Ovary (tissue), 9 donors: ENCODE results near the gene TUBB2A. TPM values are rescaled to one million over a fixed set of nuclear protein-coding genes. Genes with fewer than 3 reads are reported as not detected.
"Not testable (repeated sequence)": the region's sequence is repeated elsewhere in the genome, so short reads cannot be mapped to it uniquely, and the experiment has no call there.

Experiments used
- DNase-seq, 5 donors: peaks; one replicate each; pipeline ENCODE4 v3.0.0-alpha.2; 2019 to 2020
- H3K27ac ChIP-seq, 2 donors: fragments of 200-600 bp; one replicate each; pipeline versions ENCODE4 v1.5.1 to v1.8.0; 2019 to 2022
- H3K27me3 ChIP-seq: fragments of 200-600 bp; one replicate; pipeline ENCODE4 v1.8.0; 2022
- H3K36me3 ChIP-seq: fragments of 200-600 bp; sonication (generic); one replicate; pipeline ENCODE4 v1.5.1; 2019
- H3K4me1 ChIP-seq: one replicate; pipeline ENCODE4 v1.8.1; 2013; ENCODE audit warnings: mild to moderate bottlenecking, moderate library complexity; ENCODE audit not compliant: insufficient read depth
- H3K4me3 ChIP-seq: fragments of 200-600 bp; sonication (generic); one replicate; pipeline ENCODE4 v1.5.1; 2017
- H3K9me3 ChIP-seq, 2 donors: fragments of 200-600 bp in 1 of 2; sonication (generic) in 1 of 2; one replicate each; pipeline versions ENCODE4 v1.5.1 to v1.8.1; 2013 to 2019; ENCODE audit warnings: mild to moderate bottlenecking in 1 of 2, moderate library complexity in 1 of 2
- CTCF ChIP-seq, 3 donors: fragments of 450-650 bp in 2 of 3; fragments of 200-600 bp in 1 of 3; IDR thresholded peaks; one replicate each; pipeline versions ENCODE4 v1.5.1 to v1.8.0; 2016 to 2022; ENCODE audit warnings: antibody characterized with exemption in 3 of 3, mild to moderate bottlenecking in 1 of 3
- EP300 ChIP-seq: sonication (generic); formaldehyde crosslinking; IDR thresholded peaks from one replicate; pipeline ENCODE4 v1.6.1; 2017; ENCODE audit warnings: antibody characterized with exemption
- POLR2A ChIP-seq: fragments of 450-650 bp; IDR thresholded peaks from one replicate; pipeline ENCODE4 v1.6.1; 2017; ENCODE audit warnings: antibody characterized with exemption, mild to moderate bottlenecking, moderate library complexity
- WGBS, 3 donors: extraction: QIAGEN DNeasy Blood & Tissue Kit in 1 of 3; methylation state at CpG; one replicate each; pipeline versions ENCODE4 v1.1.5 to v1.1.7; 2013 to 2017; 5-methylcytosine and 5-hydroxymethylcytosine counted together
- intact Hi-C, 4 donors: fragments of 100-400 bp; cut with DNase I; formaldehyde crosslinking; loops; one replicate each; pipeline versions ENCODE4 v1.11.0 to v1.15.1; 2022 to 2023
- polyA plus RNA-seq, 2 donors: library from polyadenylated mRNA; stranded (reverse); fragments of 200-250 nt in 1 of 2; fragments of 350-450 nt in 1 of 2; fragmentation: Illumina TruSeq in 1 of 2; extraction: RNeasy Lipid Tissue Mini Kit (QIAGEN cat#74804) in 1 of 2; gene quantifications; one replicate each; pipeline ENCODE4 v1.2.3, GENCODE V29; 2013 to 2014
- total RNA-seq, 7 donors: library from RNA; depleted of rRNA in 2 of 7; stranded (reverse); fragments of >200 nt in 2 of 7; fragmentation: NEBNext Ultra II Directional in 3 of 7; extraction: Animal tissue kit (Norgen Biotek cat#: 25700) in 3 of 7; gene quantifications; one replicate each; pipeline versions ENCODE4 v1.1.0 to v1.2.4, GENCODE V29; 2016 to 2023
- donor health status: DM: no; HTN: no; CAD: no; lungs with moderate emphysema.
- donor health status: DM: no; HTN: no; CAD: no.
- donor health status: Bipolar disorder and iron deficiency.
- donor health status: DM: yes; HTN: yes; CAD: no.
- donor health status: DM: no; HTN: no; CAD: no.
- donor health status: DM: yes; HTN: yes; CAD: no.

The TUBB2A gene
- total and polyA plus RNA-seq, 9 donors: 5.7 to 32.7 (median 10.9) TPM

GRCh38 chr6:3193102-3193849 lies 35.9 kb upstream of the TUBB2A start:
- Histone ChIP-seq H3K4me3 (no peak overlapping the region), H3K9me3 (no peaks in the 10 kb centered on the region), H3K36me3 (no peaks in the 10 kb centered on the region), H3K27ac (no peak overlapping the region), H3K4me1 (no peaks in the 10 kb centered on the region), H3K27me3 (no peaks in the 10 kb centered on the region)
- TF ChIP-seq CTCF (IDR thresholded peaks at IDR 0.05): no peak
- no peak for TF ChIP-seq POLR2A
- no peak for TF ChIP-seq EP300
- intact Hi-C loops: no loop called here
- DNase-seq: no peak
- WGBS, 3 donors: 72 to 82% (median 74%) methylated on average over 22 to 23 of the region's 23 CpGs

GRCh38 chr6:3190779-3191178 lies 33.4 kb upstream of the TUBB2A start:
- TF ChIP-seq POLR2A (no peak), EP300 (no peak)
- no peaks in the 10 kb centered on the region for H3K36me3 ChIP-seq
- H3K4me3 ChIP-seq: no peak overlapping the region
- H3K9me3 ChIP-seq: no peaks in the 10 kb centered on the region
- no peak for DNase-seq
- H3K27ac ChIP-seq: no peak overlapping the region
- H3K27me3 ChIP-seq: no peaks in the 10 kb centered on the region
- intact Hi-C loops: no loop called here
- no peaks in the 10 kb centered on the region for H3K4me1 ChIP-seq
- 79 to 86% (median 85%) methylated on average over 5 of the region's 5 CpGs for WGBS, 3 donors

GRCh38 chr6:3190056-3190455 lies 32.7 kb upstream of the TUBB2A start:
- TF ChIP-seq POLR2A (no peak), EP300 (no peak), CTCF (IDR thresholded peaks at IDR 0.05) (no peak)
- intact Hi-C loops: no loop called here
- H3K9me3 ChIP-seq: no peaks in the 10 kb centered on the region
- H3K4me1 ChIP-seq: no peaks in the 10 kb centered on the region
- no peak overlapping the region for H3K4me3 ChIP-seq
- H3K27ac ChIP-seq: no peak overlapping the region
- H3K27me3 ChIP-seq: no peaks in the 10 kb centered on the region
- no peaks in the 10 kb centered on the region for H3K36me3 ChIP-seq
- no peak for DNase-seq
- 69 to 87% (median 77%) methylated on average over 4 of the region's 4 CpGs for WGBS, 3 donors

- DNase-seq, H3K27me3 ChIP-seq, H3K27ac ChIP-seq, H3K4me1 ChIP-seq, intact Hi-C loops, H3K36me3 ChIP-seq, H3K9me3 ChIP-seq, H3K4me3 ChIP-seq: not testable (repeated sequence)
- WGBS, 3 donors: 90 to 91% (median 91%) methylated on average over 10 of the region's 10 CpGs
Observed at GRCh38 chr6:3189192-3189591, 31.8 kb upstream of the TUBB2A start.

- Histone ChIP-seq H3K36me3 (no peaks in the 10 kb centered on the region), H3K4me1 (no peaks in the 10 kb centered on the region), H3K4me3 (no peak overlapping the region), H3K27ac (no peak overlapping the region), H3K9me3 (no peaks in the 10 kb centered on the region), H3K27me3 (no peaks in the 10 kb centered on the region)
- no peak for DNase-seq
- WGBS, 3 donors: 75 to 84% (median 79%) methylated on average over 7 of the region's 7 CpGs
- intact Hi-C loops: no loop called here
- TF ChIP-seq EP300 (no peak), POLR2A (no peak), CTCF (IDR thresholded peaks at IDR 0.05) (no peak)
Observed at GRCh38 chr6:3188262-3188661, 30.9 kb upstream of the TUBB2A start.
